Nephron (organoid): ENCODE results near the gene CSNK2A2.

Experiments used
- H3K27ac Mint-ChIP-seq, 3 experiments: 2 replicates each; pipeline ENCODE4 v1.8.0; 2020; ENCODE audit warnings: mixed read lengths in 3 of 3, mild to moderate bottlenecking in 2 of 3, moderate library complexity in 1 of 3
- H3K27me3 Mint-ChIP-seq: 2 replicates; pipeline ENCODE4 v1.8.0; 2021; ENCODE audit warnings: low read depth, mild to moderate bottlenecking, moderate library complexity, mixed read lengths
- H3K36me3 Mint-ChIP-seq: 2 replicates; pipeline ENCODE4 v1.8.0; 2020; ENCODE audit warnings: low read depth, mixed read lengths
- H3K4me1 Mint-ChIP-seq: 2 replicates; pipeline ENCODE4 v1.8.0; 2020; ENCODE audit warnings: mixed read lengths
- H3K4me3 Mint-ChIP-seq, 3 experiments: 2 replicates each; pipeline ENCODE4 v1.8.0; 2020; ENCODE audit warnings: mild to moderate bottlenecking in 3 of 3, mixed read lengths in 3 of 3, moderate library complexity in 2 of 3
- H3K9me3 Mint-ChIP-seq: 2 replicates; pipeline ENCODE4 v1.8.0; 2020; ENCODE audit warnings: mixed read lengths
- CTCF ChIP-seq, 3 experiments: fragments of 200-600 bp; sonication (generic); IDR thresholded peaks; one replicate each; pipeline ENCODE4 v1.5.0; 2021; ENCODE audit warnings: antibody characterized with exemption in 3 of 3; ENCODE audit not compliant: unreplicated experiment in 3 of 3

CSNK2A2 gene

GRCh38 chr16:58121132-58121531, 76.8 kb downstream of the CSNK2A2 start:
- H3K4me1 Mint-ChIP-seq = peaks cover 70% of the 10 kb centered on the region
- H3K27me3 Mint-ChIP-seq = no peaks in the 10 kb centered on the region
- TF ChIP-seq CTCF (IDR thresholded peaks at IDR 0.05; ENCODE audit: unreplicated experiment in 3 of 3) = no peak
- H3K9me3 Mint-ChIP-seq = no peaks in the 10 kb centered on the region
- peak overlapping the region; percentile 79 to 92 (median 82) for H3K27ac Mint-ChIP-seq
- H3K4me3 Mint-ChIP-seq = peak overlapping the region in 1 of 3 experiments; percentile 55
- H3K36me3 Mint-ChIP-seq = peaks cover 12% of the 10 kb centered on the region

GRCh38 chr16:58120234-58120633, 77.7 kb downstream of the CSNK2A2 start:
- Mint-ChIP-seq H3K36me3 (peaks cover 21% of the 10 kb centered on the region), H3K9me3 (no peaks in the 10 kb centered on the region), H3K4me3 (peak overlapping the region in 2 of 3 experiments; percentile 40 to 55), H3K27me3 (no peaks in the 10 kb centered on the region), H3K4me1 (peaks cover 63% of the 10 kb centered on the region), H3K27ac (peak overlapping the region; percentile 73 to 92 (median 79))
- TF ChIP-seq CTCF (IDR thresholded peaks at IDR 0.05; ENCODE audit: unreplicated experiment in 3 of 3) = no peak

GRCh38 chr16:58119509-58119845, 78.4 kb downstream of the CSNK2A2 start:
- no peaks in the 10 kb centered on the region for H3K9me3 Mint-ChIP-seq
- H3K27me3 Mint-ChIP-seq = no peaks in the 10 kb centered on the region
- H3K27ac Mint-ChIP-seq = peak overlapping the region in 1 of 3 experiments; percentile 79
- peaks cover 59% of the 10 kb centered on the region for H3K4me1 Mint-ChIP-seq
- TF ChIP-seq CTCF (IDR thresholded peaks at IDR 0.05; ENCODE audit: unreplicated experiment in 3 of 3) = no peak
- peaks cover 29% of the 10 kb centered on the region for H3K36me3 Mint-ChIP-seq
- H3K4me3 Mint-ChIP-seq = no peak overlapping the region

GRCh38 chr16:58118801-58119508, 79.0 kb downstream of the CSNK2A2 start:
- H3K4me3 Mint-ChIP-seq = peak overlapping the region in 1 of 3 experiments; percentile 32
- peak overlapping the region in 2 of 3 experiments; percentile 36 to 79 for H3K27ac Mint-ChIP-seq
- no peaks in the 10 kb centered on the region for H3K27me3 Mint-ChIP-seq
- peaks cover 34% of the 10 kb centered on the region for H3K36me3 Mint-ChIP-seq
- H3K4me1 Mint-ChIP-seq = peaks cover 54% of the 10 kb centered on the region
- no peak for TF ChIP-seq CTCF (IDR thresholded peaks at IDR 0.05; ENCODE audit: unreplicated experiment in 3 of 3)
- no peaks in the 10 kb centered on the region for H3K9me3 Mint-ChIP-seq

- H3K27ac Mint-ChIP-seq = no peak overlapping the region
These were observed 81.4 kb downstream of the CSNK2A2 start for GRCh38 chr16:58116529-58116928.

More at GRCh38 chr16:58116529-58116928, 81.4 kb downstream of the CSNK2A2 start:
- Mint-ChIP-seq H3K4me1 (peaks cover 42% of the 10 kb centered on the region), H3K4me3 (no peak overlapping the region), H3K36me3 (peaks cover 53% of the 10 kb centered on the region), H3K27me3 (no peaks in the 10 kb centered on the region), H3K9me3 (no peaks in the 10 kb centered on the region)
- no peak for TF ChIP-seq CTCF (IDR thresholded peaks at IDR 0.05; ENCODE audit: unreplicated experiment in 3 of 3)
